ENCODE measurements around the gene ICA1L.

ICA1L gene

DNA sequence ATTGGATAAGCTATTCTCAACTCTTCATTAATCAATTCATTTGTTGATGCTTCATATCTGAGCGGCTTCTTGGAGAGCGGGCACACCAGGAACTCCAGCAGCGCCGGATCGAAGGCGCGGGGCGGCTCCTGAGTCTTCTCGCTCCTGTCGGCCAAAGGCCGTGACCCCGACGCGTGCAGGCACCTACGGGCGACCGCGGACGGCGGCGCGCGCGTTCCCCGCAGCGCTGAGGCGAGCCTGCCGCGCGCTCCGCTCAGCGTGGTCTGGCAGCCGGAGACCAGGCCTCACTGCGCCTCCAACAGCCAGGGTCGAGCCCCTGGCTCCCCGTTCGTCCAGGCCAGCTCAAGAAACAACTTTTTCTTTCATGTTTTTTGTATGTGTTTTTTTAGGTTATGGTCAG, 97.5 kb downstream of the ICA1L start:
- Histone ChIP-seq H3K4me3 (ENCODE audit: low read depth, low read length) (no peak overlapping the region), H3K27ac (no peak overlapping the region), H3K36me3 (replicated peaks) (no peaks in the 10 kb centered on the region), H3K27me3 (replicated peaks) (no peaks in the 10 kb centered on the region)
- no peak for DNase-seq
- TF ChIP-seq, protein P1, sequence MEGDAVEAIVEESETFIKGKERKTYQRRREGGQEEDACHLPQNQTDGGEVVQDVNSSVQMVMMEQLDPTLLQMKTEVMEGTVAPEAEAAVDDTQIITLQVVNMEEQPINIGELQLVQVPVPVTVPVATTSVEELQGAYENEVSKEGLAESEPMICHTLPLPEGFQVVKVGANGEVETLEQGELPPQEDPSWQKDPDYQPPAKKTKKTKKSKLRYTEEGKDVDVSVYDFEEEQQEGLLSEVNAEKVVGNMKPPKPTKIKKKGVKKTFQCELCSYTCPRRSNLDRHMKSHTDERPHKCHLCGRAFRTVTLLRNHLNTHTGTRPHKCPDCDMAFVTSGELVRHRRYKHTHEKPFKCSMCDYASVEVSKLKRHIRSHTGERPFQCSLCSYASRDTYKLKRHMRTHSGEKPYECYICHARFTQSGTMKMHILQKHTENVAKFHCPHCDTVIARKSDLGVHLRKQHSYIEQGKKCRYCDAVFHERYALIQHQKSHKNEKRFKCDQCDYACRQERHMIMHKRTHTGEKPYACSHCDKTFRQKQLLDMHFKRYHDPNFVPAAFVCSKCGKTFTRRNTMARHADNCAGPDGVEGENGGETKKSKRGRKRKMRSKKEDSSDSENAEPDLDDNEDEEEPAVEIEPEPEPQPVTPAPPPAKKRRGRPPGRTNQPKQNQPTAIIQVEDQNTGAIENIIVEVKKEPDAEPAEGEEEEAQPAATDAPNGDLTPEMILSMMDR (IDR thresholded peaks at IDR 0.05; ENCODE audit: low read depth, low read length, missing control alignments): no peak
- in situ Hi-C loops (cut with HindIII; ENCODE audit: low pct_ligation_motif_present, low sequenced_read_pairs): no loop called here

DNA sequence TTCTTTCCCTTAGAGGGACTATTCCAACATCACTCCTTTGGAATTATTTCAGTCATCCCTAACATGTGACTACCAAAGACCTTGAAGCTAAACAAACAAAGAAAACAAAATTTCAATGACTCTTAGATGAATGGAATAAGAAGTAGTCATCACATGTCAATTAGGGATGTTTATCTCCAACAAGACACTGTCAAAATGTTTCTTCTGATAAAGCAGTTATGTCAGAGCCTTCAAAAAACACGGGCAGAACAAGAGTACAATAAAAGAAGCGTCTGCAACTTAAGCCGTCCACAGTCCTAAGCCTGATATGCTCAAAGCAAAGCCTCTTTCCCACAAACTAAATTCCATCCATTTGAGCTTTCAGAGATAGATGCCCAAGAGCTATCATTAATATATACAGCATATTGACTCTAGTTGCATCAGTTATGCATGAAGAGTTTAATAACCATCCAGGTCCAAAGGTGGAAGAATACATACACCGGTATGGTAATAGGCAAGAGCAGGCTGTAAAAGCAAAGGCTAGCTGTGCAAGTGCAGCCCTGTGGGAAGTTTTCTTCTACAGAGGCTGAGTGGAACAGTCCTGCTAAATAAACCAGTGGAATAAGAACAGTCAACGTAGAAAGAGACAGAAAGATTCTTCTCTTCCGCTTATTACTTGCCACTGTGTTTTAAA, 98.1 kb downstream of the ICA1L start:
- TF ChIP-seq, protein P1 (IDR thresholded peaks at IDR 0.05; ENCODE audit: low read depth, low read length, missing control alignments): no peak

DNA sequence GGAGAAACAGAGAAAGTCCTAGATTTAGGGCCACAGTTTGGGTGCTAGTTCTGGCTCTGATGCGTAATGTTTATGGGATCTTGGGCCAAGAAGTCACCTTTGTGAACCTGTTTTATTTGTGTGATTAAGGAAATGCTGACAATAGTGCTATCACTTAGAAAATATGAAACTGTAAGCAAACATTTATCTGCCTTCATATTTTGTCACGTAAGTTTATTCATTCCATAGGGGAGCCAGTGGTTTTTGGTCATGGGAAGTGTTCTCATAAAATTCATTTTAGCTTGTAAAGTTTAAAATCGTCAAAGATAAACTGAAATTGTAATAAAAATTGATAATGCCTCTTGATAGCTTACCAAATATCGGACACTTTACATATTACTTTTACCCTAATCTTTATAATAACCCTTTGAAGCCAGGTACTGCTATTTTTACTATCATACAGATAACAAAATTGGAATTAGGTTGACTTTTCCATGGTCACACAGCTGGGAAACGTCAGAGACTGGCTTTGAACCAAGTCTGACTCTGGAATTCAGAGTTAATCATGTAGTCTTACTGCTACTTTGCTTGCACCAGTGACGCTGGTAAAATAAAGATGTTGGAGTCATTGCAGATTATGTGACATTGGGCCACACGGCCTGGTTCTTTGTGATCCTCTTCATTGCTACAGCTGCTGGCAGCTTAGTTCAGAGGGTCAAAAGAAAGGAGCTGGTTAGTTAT, 99.7 kb downstream of the ICA1L start:
- Histone ChIP-seq H3K27me3 (replicated peaks) (no peaks in the 10 kb centered on the region), H3K27ac (no peak overlapping the region), H3K4me3 (ENCODE audit: low read depth, low read length) (no peak overlapping the region), H3K36me3 (replicated peaks) (no peaks in the 10 kb centered on the region)
- DNase-seq: no peak
- in situ Hi-C loops (cut with HindIII; ENCODE audit: low pct_ligation_motif_present, low sequenced_read_pairs): no loop called here
- TF ChIP-seq, protein P1 (IDR thresholded peaks at IDR 0.05; ENCODE audit: low read depth, low read length, missing control alignments): no peak

More for the DNA sequence above, 98.1 kb downstream of the ICA1L start:
- Histone ChIP-seq H3K4me3 (ENCODE audit: low read depth, low read length) (no peak overlapping the region), H3K27ac (no peak overlapping the region), H3K27me3 (replicated peaks) (no peaks in the 10 kb centered on the region), H3K36me3 (replicated peaks) (no peaks in the 10 kb centered on the region)
- in situ Hi-C loops (cut with HindIII; ENCODE audit: low pct_ligation_motif_present, low sequenced_read_pairs): no loop called here
- DNase-seq: no peak

DNA sequence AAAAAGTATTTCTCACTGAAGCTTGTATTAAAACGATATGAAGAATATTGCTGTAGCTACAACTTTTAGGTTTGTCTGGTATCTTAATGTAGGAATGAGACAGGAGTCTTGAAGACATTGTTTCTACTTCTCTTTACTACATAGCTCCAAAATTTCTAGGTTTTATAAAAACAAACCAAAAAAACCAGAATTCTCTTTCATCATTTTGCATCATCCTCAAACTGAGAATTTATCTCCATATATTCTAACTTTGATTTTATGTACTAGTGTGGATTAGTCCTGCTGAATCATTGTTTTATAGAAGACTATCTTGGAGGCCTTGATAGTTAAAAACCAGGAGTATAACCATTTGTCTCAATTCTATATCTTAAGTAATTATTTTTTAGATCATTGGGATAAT, 100.2 kb downstream of the ICA1L start:
- no peaks in the 10 kb centered on the region for H3K36me3 ChIP-seq (replicated peaks)
- H3K4me3 ChIP-seq (ENCODE audit: low read depth, low read length): no peak overlapping the region
- no peak for DNase-seq
- no peaks in the 10 kb centered on the region for H3K27me3 ChIP-seq (replicated peaks)
- no peak overlapping the region for H3K27ac ChIP-seq
- TF ChIP-seq, protein P1 (IDR thresholded peaks at IDR 0.05; ENCODE audit: low read depth, low read length, missing control alignments): no peak
- in situ Hi-C loops (cut with HindIII; ENCODE audit: low pct_ligation_motif_present, low sequenced_read_pairs): no loop called here

DNA sequence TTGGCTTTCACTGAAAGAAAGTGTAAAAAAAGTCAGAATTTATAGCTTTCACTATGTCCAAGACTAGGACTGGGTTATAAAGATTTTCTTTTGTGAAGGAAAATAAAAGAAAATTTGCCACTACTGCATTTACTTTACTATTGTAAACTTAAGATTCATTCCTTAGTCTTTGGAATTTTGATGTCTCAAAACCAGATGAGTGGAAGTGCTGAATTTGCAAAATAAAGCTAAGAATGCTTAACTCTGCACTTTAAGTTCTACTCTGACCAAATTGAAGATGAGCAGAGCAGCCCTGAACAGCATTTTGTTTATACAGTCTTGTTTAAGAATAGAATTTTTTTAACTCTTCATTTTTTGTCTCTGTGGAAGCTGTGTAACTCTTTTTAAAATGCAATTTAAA, 102.4 kb downstream of the ICA1L start:
- no peak overlapping the region for H3K4me3 ChIP-seq (ENCODE audit: low read depth, low read length)
- TF ChIP-seq, protein P1 (IDR thresholded peaks at IDR 0.05; ENCODE audit: low read depth, low read length, missing control alignments): no peak
- no peaks in the 10 kb centered on the region for H3K36me3 ChIP-seq (replicated peaks)
- in situ Hi-C loops (cut with HindIII; ENCODE audit: low pct_ligation_motif_present, low sequenced_read_pairs): no loop called here
- no peak overlapping the region for H3K27ac ChIP-seq
- no peak for DNase-seq
- no peaks in the 10 kb centered on the region for H3K27me3 ChIP-seq (replicated peaks)
